ENCODE results near the gene ITGA1.

GRCh38 chr5:52802974-52803336, 15.2 kb downstream of the ITGA1 start:
- TF ChIP-seq POLR2A (IDR thresholded peaks at IDR 0.05), result no peak
- TF ChIP-seq, protein P1, sequence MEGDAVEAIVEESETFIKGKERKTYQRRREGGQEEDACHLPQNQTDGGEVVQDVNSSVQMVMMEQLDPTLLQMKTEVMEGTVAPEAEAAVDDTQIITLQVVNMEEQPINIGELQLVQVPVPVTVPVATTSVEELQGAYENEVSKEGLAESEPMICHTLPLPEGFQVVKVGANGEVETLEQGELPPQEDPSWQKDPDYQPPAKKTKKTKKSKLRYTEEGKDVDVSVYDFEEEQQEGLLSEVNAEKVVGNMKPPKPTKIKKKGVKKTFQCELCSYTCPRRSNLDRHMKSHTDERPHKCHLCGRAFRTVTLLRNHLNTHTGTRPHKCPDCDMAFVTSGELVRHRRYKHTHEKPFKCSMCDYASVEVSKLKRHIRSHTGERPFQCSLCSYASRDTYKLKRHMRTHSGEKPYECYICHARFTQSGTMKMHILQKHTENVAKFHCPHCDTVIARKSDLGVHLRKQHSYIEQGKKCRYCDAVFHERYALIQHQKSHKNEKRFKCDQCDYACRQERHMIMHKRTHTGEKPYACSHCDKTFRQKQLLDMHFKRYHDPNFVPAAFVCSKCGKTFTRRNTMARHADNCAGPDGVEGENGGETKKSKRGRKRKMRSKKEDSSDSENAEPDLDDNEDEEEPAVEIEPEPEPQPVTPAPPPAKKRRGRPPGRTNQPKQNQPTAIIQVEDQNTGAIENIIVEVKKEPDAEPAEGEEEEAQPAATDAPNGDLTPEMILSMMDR (IDR thresholded peaks at IDR 0.05), result no peak

Data from vagina (tissue), 2 donors.